ENCODE data around the gene CAV3. TPM values are rescaled to one million over a fixed set of nuclear protein-coding genes. Genes with fewer than 3 reads are reported as not detected.

The CAV3 gene
- total RNA-seq, 1 experiment from 2014 or later, result not detected

GRCh38 chr3:8794247-8794646 is 60.6 kb downstream of the CAV3 start:
- Histone ChIP-seq H3K4me2 (ENCODE audit: low read depth, low read length, poor library complexity, severe bottlenecking) (no peak overlapping the region), H3K27ac (ENCODE audit: low read length) (no peak overlapping the region), H3K9me3 (ENCODE audit: low read length) (no peaks in the 10 kb centered on the region), H3K79me2 (ENCODE audit: low read length) (no peaks in the 10 kb centered on the region), H3K36me3 (ENCODE audit: insufficient read depth, low read length) (no peaks in the 10 kb centered on the region; the same call in 1 of the 2 replicates), H3K4me3 (ENCODE audit: low read length) (no peak overlapping the region), H2AFZ (ENCODE audit: low read length) (no peak overlapping the region), H3K9me2 (replicated peaks; ENCODE audit: insufficient read depth, low read length) (no peaks in the 10 kb centered on the region), H3K9ac (ENCODE audit: low read length) (no peak overlapping the region), H3K27me3 (ENCODE audit: low read length) (no peaks in the 10 kb centered on the region), H4K20me1 (ENCODE audit: insufficient read depth, low read depth, low read length) (no peaks in the 10 kb centered on the region), H3K4me1 (ENCODE audit: low read length) (no peaks in the 10 kb centered on the region)
- no peak for DNase-seq

Other genes with a start within 250 kb of the CAV3 start
- not detected in 2 replicates for gene LMCD1, start 232.0 kb upstream of the CAV3 start, total RNA-seq (2014; rRNA removed; shearing (Covaris generic); ENCODE audit: low replicate concordance)
- 0.22 and 0.90 TPM in 2 replicates for gene SSUH2, start 89.0 kb upstream of the CAV3 start, total RNA-seq (2014; rRNA removed; shearing (Covaris generic); ENCODE audit: low replicate concordance)
- 4.1 and 9.9 TPM in 2 replicates for gene OXTR, start 35.8 kb downstream of the CAV3 start, total RNA-seq (2014; rRNA removed; shearing (Covaris generic); ENCODE audit: low replicate concordance)
- gene RAD18, start 229.7 kb downstream of the CAV3 start, total RNA-seq (2014; rRNA removed; shearing (Covaris generic); ENCODE audit: low replicate concordance), result 23.9 and 48.2 TPM in 2 replicates